Muscle of leg (tissue), 11 donors: ENCODE data around the gene LRMDA. TPM values are rescaled to one million over a fixed set of nuclear protein-coding genes. Genes with fewer than 3 reads are reported as not detected.

ENCODE experiments used
- DNase-seq: peaks from one replicate; pipeline ENCODE4 v3.0.0; 2013
- H3K27ac ChIP-seq: one replicate; pipeline ENCODE4 v1.5.1; 2013; ENCODE audit warnings: mild to moderate bottlenecking, low read length, control low read depth
- H3K27me3 ChIP-seq: one replicate; pipeline ENCODE4 v1.6.1; 2013; ENCODE audit warnings: low read length; ENCODE audit not compliant: control insufficient read depth, insufficient read depth
- H3K36me3 ChIP-seq: one replicate; pipeline ENCODE4 v1.6.1; 2013; ENCODE audit warnings: low read length; ENCODE audit not compliant: control insufficient read depth, insufficient read depth
- H3K4me1 ChIP-seq: one replicate; pipeline ENCODE4 v1.6.1; 2013; ENCODE audit warnings: low read length; ENCODE audit not compliant: control insufficient read depth, insufficient read depth
- H3K4me3 ChIP-seq: one replicate; pipeline ENCODE4 v1.5.1; 2013; ENCODE audit warnings: low read length, control low read depth
- H3K9me3 ChIP-seq: replicated peaks from 2 replicates; pipeline ENCODE4 v1.6.1; 2013; ENCODE audit warnings: low read depth, low read length; ENCODE audit not compliant: control insufficient read depth
- WGBS: methylation state at CpG from one replicate; pipeline ENCODE4 v1.1.5; 2013; ENCODE audit warnings: missing lambda C conversion rate; ENCODE audit not compliant: insufficient coverage; 5-methylcytosine and 5-hydroxymethylcytosine counted together
- polyA plus RNA-seq, 8 donors: library from polyadenylated mRNA; unstranded; fragments of 120-200 nt; gene quantifications; one replicate each; pipeline versions ENCODE4 v1.2.1 to v1.2.3, GENCODE V29; 2013; ENCODE audit warnings: inconsistent platforms in 1 of 8, low replicate concordance in 1 of 8; ENCODE audit not compliant: insufficient read length in 8 of 8, insufficient read depth in 1 of 8
- total RNA-seq: library from RNA; stranded (reverse); fragments of 120-200 nt; gene quantifications from one replicate; pipeline ENCODE4 v1.2.4, GENCODE V29; 2013

Gene LRMDA
- total and polyA plus RNA-seq, 9 donors, result 4.8 to 7.9 (median 5.7) TPM

DNA sequence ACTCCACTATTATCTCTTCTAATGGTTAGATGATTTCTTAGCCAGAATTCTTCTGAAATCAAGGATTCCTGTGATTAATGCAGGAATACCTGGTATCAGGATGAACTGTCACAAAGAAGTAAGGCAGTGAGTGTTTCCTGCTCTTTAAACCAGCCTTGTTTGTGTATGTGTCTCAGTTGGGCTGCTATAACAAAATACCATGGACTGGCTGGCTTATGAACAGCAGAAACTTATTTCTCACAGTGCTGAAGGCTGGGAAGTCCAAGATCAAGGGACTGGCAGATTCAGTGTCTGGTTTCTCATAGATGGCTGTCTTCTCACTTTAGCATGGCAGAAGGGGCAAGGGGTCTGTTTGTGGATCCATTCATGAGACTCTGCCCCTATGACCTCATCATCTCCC lies 42.7 kb downstream of the LRMDA start:
- Histone ChIP-seq H3K27me3 (no peaks in the 10 kb centered on the region), H3K9me3 (no peaks in the 10 kb centered on the region), H3K4me1 (peaks cover 11% of the 10 kb centered on the region), H3K36me3 (no peaks in the 10 kb centered on the region), H3K4me3 (no peak overlapping the region), H3K27ac (no peak overlapping the region)
- no peak for DNase-seq

DNA sequence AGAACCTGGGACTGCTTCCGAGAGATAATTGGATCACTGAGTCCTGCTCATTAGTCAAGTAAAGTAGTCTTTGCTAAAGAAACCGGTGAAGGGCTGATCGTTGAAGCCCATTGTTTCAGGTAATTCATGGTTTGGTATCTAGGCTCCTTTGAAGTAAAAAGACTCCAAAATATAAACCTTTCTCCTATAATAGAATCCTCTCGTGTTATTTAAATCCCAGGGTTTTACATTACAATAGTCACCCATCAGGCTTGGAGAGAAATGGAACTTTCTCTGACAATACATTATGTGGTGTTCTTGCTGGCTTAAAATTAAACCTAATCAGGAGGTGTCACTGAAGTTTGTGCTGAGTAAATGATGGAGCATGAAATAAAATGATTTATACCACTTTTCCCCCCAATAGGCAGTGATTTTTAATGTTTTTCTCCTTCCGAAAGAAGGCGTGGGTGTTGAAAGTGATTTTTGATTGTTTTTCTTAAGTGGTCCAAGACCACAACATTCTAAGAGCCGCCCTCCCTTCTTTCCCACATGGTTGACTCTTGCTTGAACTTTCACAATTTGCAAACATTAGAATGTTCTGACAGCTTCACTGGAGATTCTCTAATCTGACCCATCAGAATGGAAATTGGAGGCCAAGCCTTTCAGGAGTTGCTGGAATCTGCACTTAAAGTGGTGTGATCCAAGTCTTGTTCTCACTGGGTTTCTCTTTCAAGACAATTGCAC lies 44.2 kb downstream of the LRMDA start:
- H3K27me3 ChIP-seq, result no peaks in the 10 kb centered on the region
- H3K27ac ChIP-seq, result no peak overlapping the region
- H3K36me3 ChIP-seq, result no peaks in the 10 kb centered on the region
- H3K4me3 ChIP-seq, result no peak overlapping the region
- H3K4me1 ChIP-seq, result peaks cover 3% of the 10 kb centered on the region
- peak; percentile 76 for DNase-seq
- no peaks in the 10 kb centered on the region for H3K9me3 ChIP-seq
- WGBS, result no CpG with 5 or more reads among the region's 7 CpGs

DNA sequence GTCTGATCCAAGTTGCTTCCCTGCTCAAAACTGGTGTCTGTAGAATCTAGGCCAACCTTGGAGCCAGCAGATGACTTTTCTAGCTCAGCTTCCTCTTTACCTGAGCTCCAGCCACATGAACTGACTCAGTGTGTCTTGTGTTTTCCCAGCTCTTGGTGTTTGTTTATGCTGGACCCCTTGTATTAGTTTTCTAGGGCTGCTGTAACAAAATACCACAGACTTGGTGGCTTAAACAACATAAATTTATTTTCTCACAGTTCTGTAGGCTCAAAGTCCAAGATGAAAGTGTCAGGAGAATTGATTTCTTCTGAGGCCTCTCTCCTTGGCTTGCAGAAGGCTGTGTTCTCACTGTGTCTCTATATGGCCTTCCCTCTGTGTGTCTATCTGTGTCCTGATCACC lies 45.1 kb downstream of the LRMDA start:
- Histone ChIP-seq H3K27me3 (no peaks in the 10 kb centered on the region), H3K36me3 (no peaks in the 10 kb centered on the region), H3K4me3 (no peak overlapping the region), H3K9me3 (no peaks in the 10 kb centered on the region), H3K27ac (no peak overlapping the region), H3K4me1 (no peaks in the 10 kb centered on the region)
- DNase-seq, result no peak

DNA sequence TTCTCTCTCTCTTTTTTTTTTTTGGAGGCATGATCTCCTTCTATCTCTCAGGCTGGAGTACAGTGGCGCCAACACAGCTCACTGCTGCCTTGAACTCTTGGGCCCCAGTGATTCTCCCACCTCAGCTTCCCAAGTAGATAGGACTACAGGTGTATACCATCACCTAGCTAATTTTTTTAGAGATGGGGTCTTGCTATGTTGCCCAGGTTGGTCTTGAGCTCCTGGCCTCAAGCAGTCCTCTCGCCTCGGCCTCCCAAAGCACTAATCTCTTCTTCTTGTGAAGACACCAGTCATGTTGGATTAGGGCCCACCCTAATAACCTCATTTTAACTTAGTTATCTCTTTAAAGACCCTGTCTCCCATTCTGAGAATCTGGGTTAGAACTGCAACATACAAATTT lies 45.6 kb downstream of the LRMDA start:
- Histone ChIP-seq H3K9me3 (no peaks in the 10 kb centered on the region), H3K27ac (no peak overlapping the region), H3K4me1 (no peaks in the 10 kb centered on the region), H3K27me3 (no peaks in the 10 kb centered on the region), H3K36me3 (no peaks in the 10 kb centered on the region), H3K4me3 (no peak overlapping the region)
- no peak for DNase-seq
- WGBS, result 100% methylated on average over 1 of the region's 3 CpGs

DNA sequence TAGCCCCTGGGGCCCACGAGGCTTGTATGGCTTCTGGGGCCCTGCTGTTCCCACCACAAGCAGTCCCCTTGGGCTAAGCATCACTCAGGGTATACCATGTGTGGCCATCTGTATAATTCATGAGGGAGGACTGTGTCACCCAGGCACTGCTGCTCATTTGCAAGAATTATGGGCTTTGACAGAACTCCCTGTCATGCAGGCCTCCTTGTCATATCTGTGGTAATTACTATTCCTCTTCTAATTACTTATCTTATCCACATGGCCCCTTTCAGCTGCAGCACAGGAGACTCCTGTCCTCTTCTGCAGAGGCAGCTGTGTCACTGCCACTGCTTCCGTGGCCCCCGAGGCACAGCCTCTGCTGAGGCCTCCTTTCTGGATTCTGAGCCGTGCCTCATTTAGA lies 46.3 kb downstream of the LRMDA start:
- Histone ChIP-seq H3K36me3 (no peaks in the 10 kb centered on the region), H3K9me3 (no peaks in the 10 kb centered on the region), H3K27me3 (no peaks in the 10 kb centered on the region), H3K27ac (no peak overlapping the region), H3K4me3 (no peak overlapping the region), H3K4me1 (no peaks in the 10 kb centered on the region)
- DNase-seq, result no peak
- WGBS, result 60% methylated on average over 2 of the region's 4 CpGs

DNA sequence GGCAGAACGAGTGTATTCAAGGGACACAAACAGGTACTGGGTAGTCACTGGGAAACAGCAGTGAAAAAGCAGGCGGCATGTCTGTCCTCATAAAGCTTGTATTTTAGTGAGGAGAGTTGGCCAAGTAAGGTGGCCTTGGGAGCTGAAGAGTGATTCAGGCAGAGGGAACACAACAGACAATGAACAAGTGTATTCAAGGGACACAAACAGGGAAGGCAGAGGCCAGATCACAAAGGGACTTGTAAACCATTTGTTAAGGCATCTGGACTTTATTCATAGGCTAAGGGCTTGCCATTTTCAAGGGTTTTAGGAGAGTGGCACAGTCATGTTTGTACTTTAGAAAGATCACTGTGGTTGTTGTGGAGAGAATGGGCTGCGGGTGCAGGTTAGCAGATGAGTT lies 49.0 kb downstream of the LRMDA start:
- Histone ChIP-seq H3K36me3 (no peaks in the 10 kb centered on the region), H3K4me1 (no peaks in the 10 kb centered on the region), H3K27ac (no peak overlapping the region), H3K9me3 (no peaks in the 10 kb centered on the region), H3K27me3 (no peaks in the 10 kb centered on the region), H3K4me3 (no peak overlapping the region)
- 98% methylated on average over 3 of the region's 3 CpGs for WGBS
- no peak for DNase-seq

DNA sequence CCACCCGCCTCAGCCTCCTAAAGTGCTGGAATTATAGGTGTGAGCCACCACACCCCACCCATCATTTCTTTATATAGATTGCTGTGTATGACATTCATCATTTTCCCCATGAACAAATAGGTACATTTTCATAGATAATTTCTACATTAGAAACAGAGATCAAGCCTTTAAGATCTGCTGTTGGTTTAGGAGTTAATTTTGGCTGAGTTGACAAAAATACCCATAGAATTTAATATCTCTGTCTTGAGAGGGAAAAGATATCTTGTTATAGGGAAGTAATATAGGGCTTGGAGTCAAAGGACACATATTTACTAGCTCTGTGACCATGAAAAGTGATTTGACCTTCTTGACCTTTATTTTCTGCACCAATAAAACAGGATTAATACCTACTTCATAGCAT lies 51.8 kb downstream of the LRMDA start:
- H3K4me3 ChIP-seq, result no peak overlapping the region
- H3K27ac ChIP-seq, result no peak overlapping the region
- DNase-seq, result no peak
- no peaks in the 10 kb centered on the region for H3K9me3 ChIP-seq
- WGBS, result no CpG with 5 or more reads among the region's 1 CpG
- no peaks in the 10 kb centered on the region for H3K4me1 ChIP-seq
- no peaks in the 10 kb centered on the region for H3K36me3 ChIP-seq
- H3K27me3 ChIP-seq, result no peaks in the 10 kb centered on the region

DNA sequence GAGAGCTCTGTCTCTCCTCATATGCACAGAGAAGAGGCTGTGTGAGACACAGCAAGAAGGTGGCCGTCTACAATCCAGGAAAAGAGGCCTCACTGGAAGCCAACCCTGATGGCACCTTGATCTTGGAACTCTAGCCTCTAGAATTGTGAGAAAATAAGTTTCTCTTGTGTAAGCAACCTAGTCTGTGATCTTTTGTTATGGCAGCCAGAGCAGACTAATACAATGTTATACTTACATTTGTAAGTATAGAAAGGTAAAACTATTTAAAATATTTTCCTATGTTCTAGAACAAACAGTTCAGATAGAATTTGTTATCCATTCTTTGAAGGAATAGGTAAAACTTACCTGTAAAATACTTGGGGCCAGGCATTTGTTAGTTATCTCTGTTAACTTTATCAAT lies 53.3 kb downstream of the LRMDA start:
- Histone ChIP-seq H3K9me3 (no peaks in the 10 kb centered on the region), H3K36me3 (no peaks in the 10 kb centered on the region), H3K27ac (no peak overlapping the region), H3K4me1 (no peaks in the 10 kb centered on the region), H3K27me3 (no peaks in the 10 kb centered on the region), H3K4me3 (no peak overlapping the region)
- no CpG with 5 or more reads among the region's 1 CpG for WGBS
- DNase-seq, result no peak

DNA sequence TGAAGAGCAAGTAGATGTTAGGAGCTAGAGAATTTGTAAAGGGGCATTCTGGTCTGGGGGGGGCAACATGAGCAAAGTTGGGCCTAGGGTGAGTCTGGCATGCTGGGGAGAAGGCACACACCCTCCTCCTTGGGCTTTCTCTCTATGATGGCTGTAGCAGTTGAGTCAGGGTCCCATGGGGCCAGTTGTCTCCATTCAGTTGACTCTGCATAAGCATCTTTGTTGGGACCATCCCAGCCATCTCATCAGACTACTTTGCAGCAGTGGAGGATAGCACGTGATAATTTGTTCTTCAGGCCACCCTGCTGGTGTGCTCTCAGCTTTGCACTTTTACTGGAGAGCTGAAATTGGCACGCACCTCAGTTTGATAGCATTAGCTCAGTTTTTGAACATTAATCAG lies 55.2 kb downstream of the LRMDA start:
- H3K27me3 ChIP-seq, result no peaks in the 10 kb centered on the region
- 57% methylated on average over 1 of the region's 2 CpGs for WGBS
- H3K4me3 ChIP-seq, result no peak overlapping the region
- no peaks in the 10 kb centered on the region for H3K9me3 ChIP-seq
- DNase-seq, result no peak
- H3K36me3 ChIP-seq, result no peaks in the 10 kb centered on the region
- no peaks in the 10 kb centered on the region for H3K4me1 ChIP-seq
- H3K27ac ChIP-seq, result no peak overlapping the region

DNA sequence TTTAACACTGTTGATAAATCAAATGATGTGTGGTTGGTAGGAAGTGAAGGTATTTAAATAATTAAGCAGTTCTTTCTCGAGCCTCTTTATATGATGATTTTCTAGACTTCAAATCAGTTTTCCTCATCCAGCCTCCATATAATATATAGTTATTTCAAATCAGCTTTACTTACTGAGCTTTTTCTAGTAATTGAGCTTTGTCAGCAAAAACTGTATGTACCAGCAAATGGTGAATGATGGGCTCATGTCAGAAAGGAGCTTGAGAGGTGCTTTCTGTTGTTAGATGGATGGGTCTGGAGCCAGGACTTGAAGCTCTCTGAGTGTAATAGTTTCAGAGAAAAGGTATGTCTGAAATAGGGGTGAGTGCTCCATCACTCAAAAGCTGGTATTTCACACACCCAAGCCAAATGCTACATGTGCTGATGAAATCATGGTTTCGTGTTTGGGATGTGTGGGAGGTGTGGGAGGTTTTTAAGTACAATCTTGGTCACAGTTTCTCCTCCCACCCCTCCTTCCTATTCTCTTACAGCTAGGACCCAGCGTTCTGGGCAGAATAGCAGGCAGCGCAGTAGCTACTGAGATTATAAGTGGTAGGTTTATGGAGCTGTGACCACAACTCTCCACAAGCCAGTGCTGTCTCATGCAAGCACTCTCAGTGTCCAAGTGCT lies 55.8 kb downstream of the LRMDA start:
- Histone ChIP-seq H3K4me3 (no peak overlapping the region), H3K4me1 (no peaks in the 10 kb centered on the region), H3K36me3 (no peaks in the 10 kb centered on the region), H3K27ac (no peak overlapping the region), H3K9me3 (no peaks in the 10 kb centered on the region), H3K27me3 (no peaks in the 10 kb centered on the region)
- no CpG with 5 or more reads among the region's 4 CpGs for WGBS
- DNase-seq, result no peak

DNA sequence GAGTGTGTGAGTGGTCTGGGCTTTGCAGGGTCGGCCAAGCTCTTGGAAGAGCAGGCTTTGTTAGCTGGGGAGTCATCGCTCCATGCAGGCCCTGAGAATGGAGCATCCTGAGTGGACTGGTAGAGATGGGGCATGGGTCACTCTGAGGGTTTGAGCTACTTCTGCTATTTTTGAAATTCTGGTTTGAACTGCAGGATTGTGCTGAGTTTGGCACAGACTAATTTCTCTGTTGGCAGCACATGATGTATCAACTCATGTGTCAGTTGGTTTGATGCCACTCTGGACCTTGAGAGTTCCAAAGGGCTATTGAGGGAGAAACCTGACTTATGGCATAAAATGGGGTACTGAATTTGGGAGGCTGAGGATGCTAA lies 56.3 kb downstream of the LRMDA start:
- Histone ChIP-seq H3K27me3 (no peaks in the 10 kb centered on the region), H3K36me3 (no peaks in the 10 kb centered on the region), H3K9me3 (no peaks in the 10 kb centered on the region), H3K4me1 (no peaks in the 10 kb centered on the region), H3K27ac (no peak overlapping the region), H3K4me3 (no peak overlapping the region)
- no peak for DNase-seq
- no CpG with 5 or more reads among the region's 2 CpGs for WGBS
